SHP77 treated with DMSO at 0.1 percent for 48 hours (cell line): ENCODE results near the gene TRAM2.

Experiments
- DNase-seq: peaks from one replicate; lab custom pipeline; 2025; lab: John Stamatoyannopoulos, UW

Gene TRAM2

GRCh38 chr6:52577022-52577777 is at the start of gene TRAM2:
TSS of gene TRAM2 (minus strand) at chr6:52577060. CDS start at chr6:52576915, 145 bp downstream.
- DNase-seq, result peak; percentile 45

GRCh38 chr6:52622810-52623209 is 46.0 kb upstream of the TRAM2 start:
- DNase-seq, result no peak

- DNase-seq, result no peak
Observed at GRCh38 chr6:52621631-52622030, 44.8 kb upstream of the TRAM2 start.

GRCh38 chr6:52620906-52621190 is 44.0 kb upstream of the TRAM2 start:
- DNase-seq, result no peak

GRCh38 chr6:52620055-52620905 is 43.4 kb upstream of the TRAM2 start:
- DNase-seq, result no peak

- no peak for DNase-seq
Observed at GRCh38 chr6:52617087-52617486, 40.2 kb upstream of the TRAM2 start.

- no peak for DNase-seq
Observed at GRCh38 chr6:52616059-52616690, 39.3 kb upstream of the TRAM2 start.

- DNase-seq, result no peak
Observed at GRCh38 chr6:52612336-52613054, 35.6 kb upstream of the TRAM2 start.

GRCh38 chr6:52611833-52612232 is 35.0 kb upstream of the TRAM2 start:
- DNase-seq, result no peak

- DNase-seq, result no peak
Observed at GRCh38 chr6:52610745-52611355, 34.0 kb upstream of the TRAM2 start.

GRCh38 chr6:52610011-52610410 is 33.2 kb upstream of the TRAM2 start:
- no peak for DNase-seq

GRCh38 chr6:52605610-52606185 is 28.8 kb upstream of the TRAM2 start:
- no peak for DNase-seq

- no peak for DNase-seq
Observed at GRCh38 chr6:52603000-52603795, 26.3 kb upstream of the TRAM2 start.

- DNase-seq, result no peak
Observed at GRCh38 chr6:52598824-52599190, 21.9 kb upstream of the TRAM2 start.

GRCh38 chr6:52598123-52598823 is 21.4 kb upstream of the TRAM2 start:
- DNase-seq, result peak; percentile 64

- DNase-seq, result no peak
Observed at GRCh38 chr6:52597738-52598122, 20.9 kb upstream of the TRAM2 start.

GRCh38 chr6:52596371-52597028 is 19.6 kb upstream of the TRAM2 start:
- DNase-seq, result no peak

- DNase-seq, result no peak
Observed at GRCh38 chr6:52595796-52596130, 18.9 kb upstream of the TRAM2 start.

- DNase-seq, result peak; percentile 72
Observed at GRCh38 chr6:52595000-52595795, 18.3 kb upstream of the TRAM2 start.
